Uterus (tissue), 2 donors: ENCODE measurements around the gene ASIC2.

ENCODE experiments used
- CTCF ChIP-seq, 4 experiments: fragments of 200-600 bp in 2 of 4; fragments of 450-650 bp in 2 of 4; sonication (generic) in 2 of 4; IDR thresholded peaks; one replicate each; pipeline ENCODE4 v1.5.1; 2016 to 2019; ENCODE audit warnings: antibody characterized with exemption in 4 of 4, mild to moderate bottlenecking in 2 of 4, moderate library complexity in 1 of 4
- POLR2A ChIP-seq, 2 donors: fragments of 450-650 bp; IDR thresholded peaks; one replicate each; pipeline ENCODE4 v1.6.1; 2016; ENCODE audit warnings: antibody characterized with exemption in 2 of 2, mild to moderate bottlenecking in 1 of 2, moderate library complexity in 1 of 2

GRCh38 chr17:33057564-33057963 is 235.5 kb downstream of the ASIC2 start:
- no peak for TF ChIP-seq CTCF (IDR thresholded peaks at IDR 0.05)
- no peak for TF ChIP-seq POLR2A (IDR thresholded peaks at IDR 0.05)
